ENCODE results near the gene DDI2. TPM values are rescaled to one million over a fixed set of nuclear protein-coding genes. Genes with fewer than 3 reads are reported as not detected.

The DDI2 gene
- total and polyA plus RNA-seq, 4 donors = 9.5 to 72.5 (median 42.0) TPM

GRCh38 chr1:15592285-15592684, 25.0 kb upstream of the DDI2 start:
- DNase-seq (ENCODE audit: low spot score) = no peak
- WGBS = 83% methylated on average over 5 of the region's 5 CpGs
- no peak overlapping the region for H3K4me3 ChIP-seq (ENCODE audit: low read depth in 1 of 3, low read length in 3 of 3)
- no peaks in the 10 kb centered on the region for H3K9me3 ChIP-seq (ENCODE audit: control insufficient read depth in 4 of 4, low read length in 3 of 4)
- H3K36me3 ChIP-seq (ENCODE audit: control insufficient read depth in 4 of 4, insufficient read depth in 3 of 4, low read depth in 1 of 4, low read length in 3 of 4) = no peaks in the 10 kb centered on the region
- TF ChIP-seq EGR1 (IDR thresholded peaks at IDR 0.05; ENCODE audit: low read depth in 2 of 2) (no peak), RXRA (IDR thresholded peaks at IDR 0.05) (no peak), TAF1 (conservative IDR thresholded peaks at IDR 0.05) (no peak), REST (IDR thresholded peaks at IDR 0.05) (no peak), FOXA1 (IDR thresholded peaks at IDR 0.05) (no peak), GABPA (IDR thresholded peaks at IDR 0.05 in 1 of 2, conservative IDR thresholded peaks at IDR 0.05 in 1 of 2) (no peak), HNF4G (IDR thresholded peaks at IDR 0.05) (no peak), NR2F2 (IDR thresholded peaks at IDR 0.05) (no peak)
- H3K27me3 ChIP-seq (ENCODE audit: control insufficient read depth in 4 of 4, insufficient read depth in 4 of 4, low read length in 3 of 4) = no peaks in the 10 kb centered on the region
- peaks cover 0 to 12% (median 10%) of the 10 kb centered on the region in 4 donors for H3K4me1 ChIP-seq (ENCODE audit: control insufficient read depth in 4 of 4, insufficient read depth in 4 of 4, low read length in 3 of 4)
- no peak overlapping the region for H3K9ac ChIP-seq (ENCODE audit: low read depth in 1 of 2, low read length in 2 of 2)
- H3K27ac ChIP-seq (ENCODE audit: low read depth in 1 of 2, low read length in 2 of 2) = no peak overlapping the region

DNA sequence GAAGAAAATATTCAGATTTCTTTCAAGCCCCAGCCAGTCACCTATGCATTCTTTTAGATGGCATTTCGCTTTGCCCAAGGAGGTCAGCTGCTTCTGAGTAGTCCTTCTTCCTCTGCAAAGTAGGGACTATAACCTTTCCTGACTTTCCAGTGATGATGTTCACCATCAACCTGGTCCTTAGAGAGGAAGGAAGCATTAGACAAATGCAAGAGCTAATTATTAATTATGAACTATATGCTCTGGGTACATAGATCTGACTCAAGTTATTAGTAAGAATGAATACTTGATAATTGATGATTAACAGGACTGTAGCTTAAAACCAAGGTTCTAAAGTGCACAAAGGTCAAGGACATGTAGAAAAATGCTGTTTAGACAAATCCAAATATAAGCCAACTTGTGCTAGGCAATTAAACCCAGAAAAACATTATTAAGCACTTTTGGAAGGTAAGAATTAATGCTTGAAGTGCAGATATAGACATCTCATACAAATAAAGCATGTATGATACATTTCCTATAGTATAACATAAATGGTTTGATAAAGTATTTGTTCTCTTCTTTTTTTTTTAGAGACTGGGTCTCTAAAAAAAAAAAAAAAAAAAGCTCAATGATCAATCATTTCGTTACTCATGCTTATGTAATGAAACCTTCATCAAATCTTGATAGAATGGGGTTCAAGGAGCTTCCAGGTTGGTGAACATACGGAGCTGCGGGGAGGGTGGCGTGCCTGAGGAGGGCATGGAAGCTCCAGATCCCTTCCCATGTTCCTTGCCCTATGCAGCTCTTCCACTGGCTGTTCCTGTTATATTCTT, 21.2 kb upstream of the DDI2 start:
- no peak overlapping the region for H3K9ac ChIP-seq (ENCODE audit: low read depth in 1 of 2, low read length in 2 of 2)
- no peak for DNase-seq (ENCODE audit: low spot score)
- no peak overlapping the region for H3K4me3 ChIP-seq (ENCODE audit: low read depth in 1 of 3, low read length in 3 of 3)
- H3K36me3 ChIP-seq (ENCODE audit: control insufficient read depth in 4 of 4, insufficient read depth in 3 of 4, low read depth in 1 of 4, low read length in 3 of 4) = no peaks in the 10 kb centered on the region
- no peaks in the 10 kb centered on the region for H3K27me3 ChIP-seq (ENCODE audit: control insufficient read depth in 4 of 4, insufficient read depth in 4 of 4, low read length in 3 of 4)
- H3K9me3 ChIP-seq (ENCODE audit: control insufficient read depth in 4 of 4, low read length in 3 of 4) = no peaks in the 10 kb centered on the region
- H3K4me1 ChIP-seq (ENCODE audit: control insufficient read depth in 4 of 4, insufficient read depth in 4 of 4, low read length in 3 of 4) = peaks cover 0 to 12% (median 10%) of the 10 kb centered on the region in 4 donors
- TF ChIP-seq TAF1 (conservative IDR thresholded peaks at IDR 0.05) = no peak
- no peak for TF ChIP-seq RXRA (IDR thresholded peaks at IDR 0.05)
- TF ChIP-seq HNF4A (conservative IDR thresholded peaks at IDR 0.05) = peak in 1 of 2 donors; percentile 32
- 92% methylated on average over 5 of the region's 5 CpGs for WGBS
- H3K27ac ChIP-seq (ENCODE audit: low read depth in 1 of 2, low read length in 2 of 2) = no peak overlapping the region

DNA sequence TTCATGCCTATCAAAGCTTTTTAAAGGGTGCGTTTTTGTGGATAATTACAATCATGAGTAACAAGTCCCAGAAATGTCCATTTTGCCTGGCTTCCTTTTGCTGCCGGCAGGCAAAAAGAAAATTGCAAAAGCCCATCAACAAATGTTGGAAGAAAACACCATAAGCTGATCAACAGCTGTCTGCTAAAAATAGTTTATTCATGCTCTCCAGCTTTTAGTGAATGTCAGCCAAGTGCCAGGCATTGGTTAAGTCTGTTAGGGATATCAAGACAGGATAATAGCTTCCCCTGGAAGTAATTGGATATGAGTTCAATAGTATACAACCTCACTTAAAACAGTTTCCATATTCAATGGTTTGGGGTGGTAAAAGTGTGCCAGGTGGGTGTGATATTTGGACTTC, 18.8 kb upstream of the DDI2 start:
- Histone ChIP-seq H3K27me3 (ENCODE audit: control insufficient read depth in 4 of 4, insufficient read depth in 4 of 4, low read length in 3 of 4) (no peaks in the 10 kb centered on the region), H3K9ac (ENCODE audit: low read depth in 1 of 2, low read length in 2 of 2) (no peak overlapping the region), H3K9me3 (ENCODE audit: control insufficient read depth in 4 of 4, low read length in 3 of 4) (no peaks in the 10 kb centered on the region), H3K27ac (ENCODE audit: low read depth in 1 of 2, low read length in 2 of 2) (no peak overlapping the region), H3K4me3 (ENCODE audit: low read depth in 1 of 3, low read length in 3 of 3) (no peak overlapping the region), H3K36me3 (ENCODE audit: control insufficient read depth in 4 of 4, insufficient read depth in 3 of 4, low read depth in 1 of 4, low read length in 3 of 4) (no peaks in the 10 kb centered on the region), H3K4me1 (ENCODE audit: control insufficient read depth in 4 of 4, insufficient read depth in 4 of 4, low read length in 3 of 4) (peaks cover 0 to 21% (median 14%) of the 10 kb centered on the region in 4 donors)
- no peak for DNase-seq (ENCODE audit: low spot score)
- TF ChIP-seq, protein P1, sequence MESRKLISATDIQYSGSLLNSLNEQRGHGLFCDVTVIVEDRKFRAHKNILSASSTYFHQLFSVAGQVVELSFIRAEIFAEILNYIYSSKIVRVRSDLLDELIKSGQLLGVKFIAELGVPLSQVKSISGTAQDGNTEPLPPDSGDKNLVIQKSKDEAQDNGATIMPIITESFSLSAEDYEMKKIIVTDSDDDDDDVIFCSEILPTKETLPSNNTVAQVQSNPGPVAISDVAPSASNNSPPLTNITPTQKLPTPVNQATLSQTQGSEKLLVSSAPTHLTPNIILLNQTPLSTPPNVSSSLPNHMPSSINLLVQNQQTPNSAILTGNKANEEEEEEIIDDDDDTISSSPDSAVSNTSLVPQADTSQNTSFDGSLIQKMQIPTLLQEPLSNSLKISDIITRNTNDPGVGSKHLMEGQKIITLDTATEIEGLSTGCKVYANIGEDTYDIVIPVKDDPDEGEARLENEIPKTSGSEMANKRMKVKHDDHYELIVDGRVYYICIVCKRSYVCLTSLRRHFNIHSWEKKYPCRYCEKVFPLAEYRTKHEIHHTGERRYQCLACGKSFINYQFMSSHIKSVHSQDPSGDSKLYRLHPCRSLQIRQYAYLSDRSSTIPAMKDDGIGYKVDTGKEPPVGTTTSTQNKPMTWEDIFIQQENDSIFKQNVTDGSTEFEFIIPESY (IDR thresholded peaks at IDR 0.05) = no peak
- no peak for TF ChIP-seq JUND (IDR thresholded peaks at IDR 0.05)
- TF ChIP-seq YY1 (IDR thresholded peaks at IDR 0.05) = no peak
- TF ChIP-seq CTCF (IDR thresholded peaks at IDR 0.05; ENCODE audit: low read depth, low read length, missing input control) = no peak
- WGBS = 60% methylated on average over 2 of the region's 2 CpGs
